ENCODE data around the gene IGFL4. TPM values are rescaled to one million over a fixed set of nuclear protein-coding genes. Genes with fewer than 3 reads are reported as not detected.

Gene IGFL4
- total RNA-seq, 1 donor from 2014 or later, result not detected

GRCh38 chr19:46042252-46042883, 1.6 kb upstream of the IGFL4 start:
- H3K36me3 ChIP-seq, result no peaks in the 10 kb centered on the region
- no peak for TF ChIP-seq CTCF (IDR thresholded peaks at IDR 0.05; ENCODE audit: borderline replicate concordance)
- peaks cover 15% of the 10 kb centered on the region for H3K9me3 ChIP-seq (replicated peaks)
- intact Hi-C loops (cut with micrococcal nuclease), result no loop called here
- no peak overlapping the region for H3K27ac ChIP-seq (replicated peaks)
- H3K4me3 ChIP-seq, result no peak overlapping the region
- no peak for DNase-seq
- H3K4me1 ChIP-seq, result no peaks in the 10 kb centered on the region
- H3K27me3 ChIP-seq (ENCODE audit: low read depth), result peaks cover 74% of the 10 kb centered on the region

GRCh38 chr19:46040125-46040524, 677 bp downstream of the IGFL4 start:
- Histone ChIP-seq H3K27ac (replicated peaks) (no peak overlapping the region), H3K4me3 (no peak overlapping the region), H3K4me1 (no peaks in the 10 kb centered on the region), H3K27me3 (ENCODE audit: low read depth) (peaks cover 71% of the 10 kb centered on the region), H3K36me3 (no peaks in the 10 kb centered on the region), H3K9me3 (replicated peaks) (peaks cover 4% of the 10 kb centered on the region)
- DNase-seq, result no peak
- no peak for TF ChIP-seq CTCF (IDR thresholded peaks at IDR 0.05; ENCODE audit: borderline replicate concordance)
- intact Hi-C loops (cut with micrococcal nuclease), result no loop called here

GRCh38 chr19:46036744-46037128, 4.1 kb downstream of the IGFL4 start:
- peaks cover 4% of the 10 kb centered on the region for H3K9me3 ChIP-seq (replicated peaks)
- peaks cover 69% of the 10 kb centered on the region for H3K27me3 ChIP-seq (ENCODE audit: low read depth)
- no peak overlapping the region for H3K4me3 ChIP-seq
- no peak overlapping the region for H3K27ac ChIP-seq (replicated peaks)
- intact Hi-C loops (cut with micrococcal nuclease), result no loop called here
- TF ChIP-seq CTCF (IDR thresholded peaks at IDR 0.05; ENCODE audit: borderline replicate concordance), result no peak
- H3K36me3 ChIP-seq, result no peaks in the 10 kb centered on the region
- H3K4me1 ChIP-seq, result no peaks in the 10 kb centered on the region
- no peak for DNase-seq

DNA sequence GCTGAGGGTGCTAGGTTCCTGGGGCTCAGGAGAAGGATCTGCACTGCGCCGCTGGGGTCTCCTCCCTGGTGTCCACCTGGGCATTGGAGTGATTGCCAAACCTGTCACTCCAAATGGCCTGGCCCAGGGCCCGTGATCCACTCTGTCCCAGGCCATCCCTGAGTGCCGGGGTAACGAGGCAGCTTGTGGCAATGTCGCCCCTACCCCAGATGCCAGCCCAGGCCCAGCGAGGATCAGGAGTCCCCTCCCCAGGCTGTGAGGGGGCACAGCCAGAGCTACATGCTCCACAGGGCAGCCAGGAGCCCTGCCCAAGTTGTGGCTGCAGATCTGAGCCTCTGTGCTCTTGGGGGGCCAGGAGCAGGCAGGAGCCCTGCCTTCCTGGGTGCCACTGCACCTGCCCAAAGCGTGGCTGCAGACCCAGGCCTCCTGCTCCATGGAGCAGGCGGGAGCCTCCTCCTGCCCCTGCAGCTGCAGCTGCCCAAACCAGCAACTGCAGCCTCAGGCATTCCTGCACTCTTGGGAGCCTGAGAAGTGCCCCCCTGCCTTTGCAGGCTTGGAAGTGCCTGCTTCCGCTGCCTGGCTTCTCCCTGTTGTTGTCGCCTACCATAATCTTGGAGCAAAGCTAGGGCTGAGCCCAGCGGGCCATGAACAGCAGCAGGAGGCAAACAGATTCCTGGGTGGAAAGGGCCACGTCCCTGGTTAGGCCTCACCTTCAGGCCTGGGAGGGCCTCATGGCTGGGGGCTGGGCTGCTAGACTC, 4.6 kb downstream of the IGFL4 start:
- Histone ChIP-seq H3K36me3 (no peaks in the 10 kb centered on the region), H3K9me3 (replicated peaks) (peaks cover 4% of the 10 kb centered on the region), H3K4me3 (no peak overlapping the region), H3K4me1 (no peaks in the 10 kb centered on the region), H3K27ac (replicated peaks) (no peak overlapping the region), H3K27me3 (ENCODE audit: low read depth) (peaks cover 66% of the 10 kb centered on the region)
- DNase-seq, result no peak
- intact Hi-C loops (cut with micrococcal nuclease), result no loop called here
- no peak for TF ChIP-seq CTCF (IDR thresholded peaks at IDR 0.05; ENCODE audit: borderline replicate concordance)

DNA sequence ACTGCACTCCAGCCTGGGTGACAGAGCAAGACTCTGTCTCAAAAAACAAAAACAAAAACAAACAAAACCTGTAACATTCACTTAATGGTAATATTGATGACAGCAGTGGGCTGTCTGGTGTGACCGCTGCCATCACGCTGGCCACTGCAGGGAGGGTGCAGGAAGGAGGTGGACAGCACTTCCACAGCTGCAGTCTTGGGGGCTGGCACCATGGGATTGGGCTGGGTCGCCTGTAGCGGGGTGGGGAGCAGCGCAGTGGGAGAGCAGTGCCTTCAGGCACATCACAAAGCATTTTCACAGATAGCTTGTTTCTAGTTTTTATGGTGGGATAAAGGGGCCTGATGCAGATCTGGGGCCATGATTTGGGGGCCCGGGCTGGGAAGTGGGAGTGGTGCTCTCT, 5.3 kb downstream of the IGFL4 start:
- no peaks in the 10 kb centered on the region for H3K4me1 ChIP-seq
- H3K4me3 ChIP-seq, result no peak overlapping the region
- H3K27ac ChIP-seq (replicated peaks), result no peak overlapping the region
- DNase-seq, result no peak
- peaks cover 65% of the 10 kb centered on the region for H3K27me3 ChIP-seq (ENCODE audit: low read depth)
- TF ChIP-seq CTCF (IDR thresholded peaks at IDR 0.05; ENCODE audit: borderline replicate concordance), result no peak
- H3K9me3 ChIP-seq (replicated peaks), result peaks cover 4% of the 10 kb centered on the region
- intact Hi-C loops (cut with micrococcal nuclease), result no loop called here
- H3K36me3 ChIP-seq, result no peaks in the 10 kb centered on the region

Measured in left ventricle myocardium inferior (tissue), 1 donor.